Keratinocyte (primary cell): ENCODE measurements around the gene DGKA.

Experiments
- CTCF ChIP-seq, 3 experiments: IDR thresholded peaks in 1 of 3; conservative IDR thresholded peaks in 1 of 3; optimal IDR thresholded peaks in 1 of 3; 2 replicates in 2 of 3; 3 replicates in 1 of 3; pipeline versions ENCODE3 to v1.5.1; 2011; ENCODE audit warnings: low read length in 3 of 3, mild to moderate bottlenecking in 3 of 3, moderate library complexity in 2 of 3, control low read depth in 1 of 3, inconsistent platforms in 1 of 3; ENCODE audit not compliant: insufficient read depth in 2 of 3; ENCODE audit errors: extremely low read depth in 1 of 3
- EZH2 ChIP-seq: IDR thresholded peaks from one replicate; pipeline ENCODE4 v1.6.1; 2012; ENCODE audit warnings: inconsistent platforms, mild to moderate bottlenecking, low read length, moderate library complexity

GRCh38 chr12:55937981-55938380 lies 7.0 kb downstream of the DGKA start:
- no peak for TF ChIP-seq CTCF (optimal IDR thresholded peaks at IDR 0.05 in 1 of 3, IDR thresholded peaks at IDR 0.05 in 1 of 3, conservative IDR thresholded peaks at IDR 0.05 in 1 of 3; ENCODE audit: extremely low read depth in 1 of 3, insufficient read depth in 2 of 3, low read length in 3 of 3)
- TF ChIP-seq EZH2: no peak
